GM12865 (cell line): ENCODE measurements around the gene PEX14.

Source experiments
- DNase-seq: peaks from one replicate; pipeline ENCODE4 v3.0.0; 2010; ENCODE audit warnings: low read depth
- H3K4me3 ChIP-seq: 2 replicates; pipeline ENCODE4 v1.5.1; 2011; ENCODE audit warnings: mild to moderate bottlenecking, low read depth, low read length, control low read depth
- TF ChIP-seq, protein P1 (sequence below): IDR thresholded peaks from 2 replicates; pipeline ENCODE4 v1.5.1; 2011; ENCODE audit warnings: low read length, control low read depth, low read depth, inconsistent platforms; ENCODE audit not compliant: insufficient read depth; ENCODE audit errors: missing control alignments

The PEX14 gene

DNA sequence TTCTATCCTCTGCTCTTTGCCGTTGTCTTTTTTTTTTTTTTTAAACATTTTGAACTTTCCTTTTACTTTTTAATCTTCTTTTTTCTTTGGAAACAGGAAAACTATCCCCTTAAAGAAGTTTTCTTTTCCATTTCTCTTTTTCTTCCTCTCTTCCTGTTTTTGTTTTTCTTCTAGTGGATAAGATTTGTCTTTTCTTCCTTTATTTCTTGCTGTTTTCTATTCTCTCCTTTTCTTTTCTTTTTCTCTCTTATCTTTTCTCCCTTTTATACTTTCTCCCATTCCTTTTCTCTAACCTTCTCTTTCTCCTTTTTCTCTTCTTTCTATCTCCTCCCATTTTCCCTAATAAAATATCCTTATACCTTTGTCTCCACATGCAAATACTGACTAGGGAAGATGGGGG, 46.2 kb downstream of the PEX14 start:
- TF ChIP-seq, protein P1, sequence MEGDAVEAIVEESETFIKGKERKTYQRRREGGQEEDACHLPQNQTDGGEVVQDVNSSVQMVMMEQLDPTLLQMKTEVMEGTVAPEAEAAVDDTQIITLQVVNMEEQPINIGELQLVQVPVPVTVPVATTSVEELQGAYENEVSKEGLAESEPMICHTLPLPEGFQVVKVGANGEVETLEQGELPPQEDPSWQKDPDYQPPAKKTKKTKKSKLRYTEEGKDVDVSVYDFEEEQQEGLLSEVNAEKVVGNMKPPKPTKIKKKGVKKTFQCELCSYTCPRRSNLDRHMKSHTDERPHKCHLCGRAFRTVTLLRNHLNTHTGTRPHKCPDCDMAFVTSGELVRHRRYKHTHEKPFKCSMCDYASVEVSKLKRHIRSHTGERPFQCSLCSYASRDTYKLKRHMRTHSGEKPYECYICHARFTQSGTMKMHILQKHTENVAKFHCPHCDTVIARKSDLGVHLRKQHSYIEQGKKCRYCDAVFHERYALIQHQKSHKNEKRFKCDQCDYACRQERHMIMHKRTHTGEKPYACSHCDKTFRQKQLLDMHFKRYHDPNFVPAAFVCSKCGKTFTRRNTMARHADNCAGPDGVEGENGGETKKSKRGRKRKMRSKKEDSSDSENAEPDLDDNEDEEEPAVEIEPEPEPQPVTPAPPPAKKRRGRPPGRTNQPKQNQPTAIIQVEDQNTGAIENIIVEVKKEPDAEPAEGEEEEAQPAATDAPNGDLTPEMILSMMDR: no peak
- no peak for DNase-seq
- no peak overlapping the region for H3K4me3 ChIP-seq

DNA sequence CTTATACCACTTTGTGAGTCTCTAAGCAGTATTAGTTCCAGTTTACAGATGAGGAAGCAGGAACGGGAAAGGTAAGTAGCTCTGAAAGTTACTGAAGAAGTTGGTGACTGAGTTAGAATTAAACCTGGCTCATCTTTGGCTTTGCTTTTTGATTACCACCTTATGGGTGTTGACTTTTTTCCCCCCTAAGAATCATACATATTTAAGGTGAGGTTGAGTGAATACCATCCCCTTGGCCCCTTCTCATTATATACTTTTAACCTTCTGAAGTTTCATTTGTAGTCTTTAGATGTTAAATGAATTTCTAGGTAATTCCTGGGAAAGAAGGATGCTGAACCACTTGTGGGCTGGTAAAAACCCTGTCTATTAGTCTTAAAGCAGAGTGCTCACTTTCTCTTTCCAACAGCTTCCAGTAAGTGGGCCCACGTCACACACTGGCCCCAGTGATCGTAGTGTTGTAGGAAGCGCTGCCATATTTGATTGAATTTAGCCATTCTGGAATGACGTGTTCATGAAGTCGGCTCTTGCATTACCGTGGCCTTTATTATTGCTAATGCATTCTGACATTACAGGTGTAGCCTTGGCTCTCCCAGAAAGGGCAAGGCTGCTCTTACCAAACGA, 46.9 kb downstream of the PEX14 start:
- H3K4me3 ChIP-seq: no peak overlapping the region
- TF ChIP-seq, protein P1: no peak
- DNase-seq: no peak

DNA sequence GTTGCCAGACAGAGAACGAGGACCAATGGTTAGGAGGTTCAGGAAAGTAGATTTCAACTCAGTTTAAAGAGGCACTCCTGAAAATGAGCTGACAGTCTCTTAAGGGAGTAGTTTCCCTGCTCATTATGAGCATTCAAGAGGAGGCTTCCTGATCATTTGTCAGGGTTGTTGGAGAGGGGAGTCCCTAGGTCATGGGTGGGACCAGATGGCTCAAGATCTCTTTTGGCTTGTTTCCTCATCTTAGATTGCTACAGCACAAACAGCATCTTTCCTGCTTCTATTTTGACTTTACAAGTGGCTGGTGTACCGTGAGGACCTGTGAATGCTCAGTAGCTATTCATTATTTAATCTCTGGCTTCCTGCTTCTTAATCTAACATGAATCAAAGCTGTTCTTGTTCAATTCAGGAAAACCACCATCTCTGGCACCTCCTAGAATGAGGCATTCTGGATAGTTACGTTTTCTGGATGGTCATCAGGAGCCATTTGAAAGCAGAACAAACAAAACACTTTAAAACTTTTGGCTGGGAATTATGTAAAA, 47.6 kb downstream of the PEX14 start:
- no peak overlapping the region for H3K4me3 ChIP-seq
- no peak for DNase-seq
- TF ChIP-seq, protein P1: no peak

DNA sequence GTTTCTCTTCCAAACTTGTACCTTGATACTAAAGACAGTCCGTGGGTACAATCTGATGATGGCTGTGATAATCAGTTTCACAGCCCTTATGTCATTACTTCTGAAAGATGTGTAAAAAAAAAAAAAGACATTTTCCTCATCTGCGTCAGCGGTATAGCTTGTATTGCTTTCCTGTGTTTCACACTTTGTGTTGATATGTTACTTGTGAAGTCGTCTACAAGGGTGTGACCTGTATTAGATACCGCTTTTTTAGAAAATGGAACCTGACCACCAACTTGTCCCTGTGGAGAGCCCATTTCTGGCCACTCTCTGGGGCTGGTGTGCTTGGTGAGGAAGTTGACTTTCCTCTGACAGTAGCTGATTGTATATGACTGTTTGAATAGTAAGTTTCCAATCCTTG, 50.5 kb downstream of the PEX14 start:
- TF ChIP-seq, protein P1: no peak
- H3K4me3 ChIP-seq: no peak overlapping the region

DNA sequence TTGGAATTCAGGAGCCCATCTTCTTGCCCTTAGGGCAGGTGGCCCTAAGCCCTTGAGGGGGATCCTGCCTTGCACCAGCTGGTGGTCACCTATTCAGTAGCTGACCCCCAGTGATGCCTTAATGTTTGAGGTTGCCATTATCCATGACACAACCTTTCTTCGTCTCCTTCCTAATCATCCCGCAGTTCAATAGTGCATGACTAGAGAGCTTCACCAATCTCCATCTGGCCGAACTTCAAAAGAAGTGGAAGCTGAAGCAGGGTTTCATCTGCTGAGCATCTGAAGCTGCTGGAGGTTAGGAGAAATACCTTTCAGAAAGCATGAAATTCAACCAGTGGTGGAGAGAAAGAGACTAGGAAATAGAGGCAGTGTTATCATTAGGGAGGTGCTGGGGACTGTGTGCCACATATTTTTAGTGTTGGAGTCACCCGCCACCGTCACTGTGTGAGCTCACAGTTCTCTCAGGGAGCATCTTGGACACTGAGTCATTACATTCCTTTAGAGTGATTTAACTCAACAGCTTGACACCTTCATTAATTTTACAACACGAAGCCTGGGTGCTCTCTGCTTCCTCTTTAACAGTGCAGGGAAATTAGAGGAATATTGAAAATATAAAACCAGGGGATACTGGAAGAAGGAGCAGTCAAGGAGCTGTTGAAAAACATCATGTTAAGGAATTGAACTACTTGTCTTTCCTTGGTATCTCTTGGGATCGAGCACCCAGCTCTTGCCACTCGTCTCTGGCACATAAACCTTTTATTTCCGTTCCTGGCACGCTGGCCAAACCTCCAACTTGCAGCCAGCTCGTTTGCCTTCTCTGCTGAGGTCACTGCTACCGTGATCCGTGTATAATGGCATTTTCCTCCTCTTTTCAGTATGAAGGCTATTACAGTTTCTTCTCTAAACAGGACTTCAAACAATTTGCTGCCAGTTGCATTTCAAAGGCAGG, 53.6 kb downstream of the PEX14 start:
- DNase-seq: no peak
- TF ChIP-seq, protein P1: no peak
- no peak overlapping the region for H3K4me3 ChIP-seq

More for the DNA sequence above, 50.5 kb downstream of the PEX14 start:
- DNase-seq: no peak

DNA sequence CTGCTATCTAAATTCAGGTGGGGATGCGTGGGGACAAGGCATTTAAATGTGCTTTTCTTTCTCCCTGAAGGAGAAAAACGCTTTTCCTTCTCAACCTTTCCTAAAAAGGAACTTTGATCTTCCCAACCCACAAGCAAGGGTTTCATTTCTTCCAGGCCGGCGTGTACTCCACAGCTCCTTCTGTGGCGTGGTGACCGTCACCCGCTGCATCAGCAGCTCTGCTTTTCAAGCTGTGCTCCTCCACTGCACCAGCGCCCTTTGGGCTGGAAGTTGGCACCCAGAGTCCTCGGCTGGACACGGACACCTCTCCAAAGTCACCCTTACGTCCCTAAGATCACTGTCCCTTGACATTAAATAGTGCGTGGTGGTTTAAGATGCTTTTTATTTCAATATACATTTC, 54.3 kb downstream of the PEX14 start:
- H3K4me3 ChIP-seq: no peak overlapping the region
- TF ChIP-seq, protein P1: no peak
- no peak for DNase-seq

DNA sequence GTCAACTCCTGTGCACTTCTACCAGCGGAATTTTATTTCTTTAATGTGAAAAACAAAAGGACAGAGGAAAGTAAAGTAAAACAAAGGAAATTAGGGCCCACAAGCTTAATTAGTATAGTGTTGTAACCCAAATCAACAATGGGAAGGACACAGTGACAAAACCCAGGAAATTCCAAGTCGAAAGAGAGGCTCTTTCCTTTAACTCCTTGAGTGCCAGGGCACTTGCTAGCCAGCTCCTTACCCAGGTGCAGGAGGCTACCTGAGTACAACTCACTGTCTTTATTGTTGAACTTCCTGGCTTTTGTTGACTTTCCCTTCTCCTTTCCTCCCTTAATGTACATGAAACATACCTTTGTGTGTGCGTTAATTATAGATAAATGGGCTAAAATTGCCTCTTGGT, 55.0 kb downstream of the PEX14 start:
- TF ChIP-seq, protein P1: no peak
- no peak overlapping the region for H3K4me3 ChIP-seq
- DNase-seq: no peak
